Neural progenitor cell (in vitro differentiated cells): Measurements from ENCODE around the gene GPR6.

Experiments
- EZH2 ChIP-seq: fragments of 200-600 bp; sonication (generic); IDR thresholded peaks from 2 replicates; pipeline ENCODE4 v1.6.1; 2017; ENCODE audit warnings: antibody characterized with exemption, mild to moderate bottlenecking, moderate library complexity
- EZH2phosphoT487 ChIP-seq: fragments of 200-600 bp; sonication (generic); IDR thresholded peaks from 2 replicates; pipeline ENCODE4 v1.6.1; 2017; ENCODE audit warnings: antibody characterized with exemption
- TF ChIP-seq, protein P1 (sequence below): fragments of 200-600 bp; sonication (generic); IDR thresholded peaks from 2 replicates; pipeline ENCODE4 v1.5.1; 2017; ENCODE audit warnings: antibody characterized with exemption, mild to moderate bottlenecking

DNA sequence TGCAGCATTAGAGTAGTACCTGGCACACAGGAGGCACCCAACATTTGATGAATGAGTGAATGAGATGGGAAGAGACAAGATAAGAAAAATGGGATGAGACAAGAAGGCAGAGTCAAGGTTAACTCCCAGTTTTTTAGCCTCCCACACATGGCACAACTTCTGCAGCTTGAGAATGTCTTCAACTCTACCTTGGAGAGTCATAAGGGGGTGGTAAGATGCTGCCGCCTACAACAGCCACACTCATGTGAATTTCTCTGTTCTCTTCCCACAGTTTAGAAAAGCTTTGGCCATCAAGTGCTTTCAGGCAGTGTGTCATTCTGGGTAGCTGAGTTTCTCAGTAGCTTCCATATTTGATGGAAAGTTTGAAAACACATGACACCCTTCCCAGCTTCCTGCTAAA, 19.5 kb upstream of the GPR6 start:
- TF ChIP-seq, protein P1, sequence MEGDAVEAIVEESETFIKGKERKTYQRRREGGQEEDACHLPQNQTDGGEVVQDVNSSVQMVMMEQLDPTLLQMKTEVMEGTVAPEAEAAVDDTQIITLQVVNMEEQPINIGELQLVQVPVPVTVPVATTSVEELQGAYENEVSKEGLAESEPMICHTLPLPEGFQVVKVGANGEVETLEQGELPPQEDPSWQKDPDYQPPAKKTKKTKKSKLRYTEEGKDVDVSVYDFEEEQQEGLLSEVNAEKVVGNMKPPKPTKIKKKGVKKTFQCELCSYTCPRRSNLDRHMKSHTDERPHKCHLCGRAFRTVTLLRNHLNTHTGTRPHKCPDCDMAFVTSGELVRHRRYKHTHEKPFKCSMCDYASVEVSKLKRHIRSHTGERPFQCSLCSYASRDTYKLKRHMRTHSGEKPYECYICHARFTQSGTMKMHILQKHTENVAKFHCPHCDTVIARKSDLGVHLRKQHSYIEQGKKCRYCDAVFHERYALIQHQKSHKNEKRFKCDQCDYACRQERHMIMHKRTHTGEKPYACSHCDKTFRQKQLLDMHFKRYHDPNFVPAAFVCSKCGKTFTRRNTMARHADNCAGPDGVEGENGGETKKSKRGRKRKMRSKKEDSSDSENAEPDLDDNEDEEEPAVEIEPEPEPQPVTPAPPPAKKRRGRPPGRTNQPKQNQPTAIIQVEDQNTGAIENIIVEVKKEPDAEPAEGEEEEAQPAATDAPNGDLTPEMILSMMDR: no peak
- TF ChIP-seq EZH2 (no peak), EZH2phosphoT487 (no peak)
